Measurements from ENCODE around the gene CNFN.

- TF ChIP-seq CTCF (IDR thresholded peaks at IDR 0.05; ENCODE audit: low read depth, low read length) (no peak), EZH2phosphoT487 (IDR thresholded peaks at IDR 0.05; ENCODE audit: low read depth) (no peak)
Measured at GRCh38 chr19:42380155-42380554, 9.9 kb downstream of the CNFN start.

Measured in OCI-LY3 (cell line).